GM23338 (cell line): ENCODE results near the gene PODN. TPM values are rescaled to one million over a fixed set of nuclear protein-coding genes. Genes with fewer than 3 reads are reported as not detected.

ENCODE experiments used
- ATAC-seq: fragments of 200-7000 bp; cut with Tn5 transposase; 3 replicates; pipeline ENCODE4 v1.9.1; 2020
- DNase-seq: peaks from one replicate; pipeline ENCODE4 v3.0.0-alpha.2; 2015; ENCODE audit warnings: low spot score
- H2AFZ ChIP-seq: fragments of 200-600 bp; sonication (generic); 2 replicates; pipeline ENCODE4 v1.8.0; 2016; ENCODE audit warnings: antibody characterized with exemption, mild to moderate bottlenecking, moderate library complexity
- H3F3A ChIP-seq: fragments of 200-600 bp; sonication (generic); replicated peaks from 2 replicates; pipeline ENCODE4 v1.8.0; 2017; ENCODE audit warnings: antibody characterized with exemption, mixed run types, low read depth
- H3K27ac ChIP-seq: fragments of 200-600 bp; sonication (generic); 2 replicates; pipeline ENCODE4 v1.6.1; 2016; ENCODE audit warnings: low read depth
- H3K27me3 ChIP-seq: fragments of 200-600 bp; sonication (generic); 2 replicates; pipeline ENCODE4 v1.8.0; 2016; ENCODE audit warnings: mild to moderate bottlenecking, mixed run types, moderate library complexity; ENCODE audit not compliant: insufficient read depth
- H3K36me3 ChIP-seq: fragments of 200-600 bp; sonication (generic); 2 replicates; pipeline ENCODE4 v1.8.0; 2016; ENCODE audit warnings: mild to moderate bottlenecking; ENCODE audit not compliant: insufficient read depth
- H3K4me1 ChIP-seq: fragments of 200-600 bp; sonication (generic); 2 replicates; pipeline ENCODE4 v1.8.0; 2016; ENCODE audit warnings: mild to moderate bottlenecking, moderate library complexity; ENCODE audit not compliant: insufficient read depth
- H3K4me2 ChIP-seq: fragments of 200-600 bp; sonication (generic); 2 replicates; pipeline ENCODE4 v1.7.1; 2017; ENCODE audit warnings: mixed run types
- H3K4me3 ChIP-seq: fragments of 200-600 bp; sonication (generic); 2 replicates; pipeline ENCODE4 v1.6.1; 2016; ENCODE audit warnings: mixed run types
- H3K79me2 ChIP-seq: fragments of 200-600 bp; sonication (generic); replicated peaks from 2 replicates; pipeline ENCODE4 v1.8.0; 2017; ENCODE audit warnings: mild to moderate bottlenecking; ENCODE audit not compliant: insufficient read depth
- H3K9me2 ChIP-seq: fragments of 200-600 bp; sonication (generic); 2 replicates; pipeline ENCODE4 v1.8.0; 2017; ENCODE audit not compliant: insufficient read depth
- H4K20me1 ChIP-seq: fragments of 200-600 bp; sonication (generic); replicated peaks from 2 replicates; pipeline ENCODE4 v1.8.0; 2017; ENCODE audit warnings: mild to moderate bottlenecking; ENCODE audit not compliant: insufficient read depth
- H3K27ac Mint-ChIP-seq: 2 replicates; pipeline ENCODE4 v1.8.0; 2020; ENCODE audit warnings: inconsistent platforms, mild to moderate bottlenecking, moderate library complexity, mixed read lengths
- H3K27me3 Mint-ChIP-seq: 3 replicates; pipeline ENCODE4 v1.8.0; 2022; ENCODE audit warnings: low read depth, mild to moderate bottlenecking, moderate library complexity, mixed read lengths, inconsistent platforms; ENCODE audit not compliant: insufficient read depth, poor library complexity
- H3K36me3 Mint-ChIP-seq: 3 replicates; pipeline ENCODE4 v1.8.0; 2021; ENCODE audit warnings: low read depth, mild to moderate bottlenecking, inconsistent platforms, moderate library complexity, mixed read lengths
- H3K4me1 Mint-ChIP-seq: 3 replicates; pipeline ENCODE4 v1.8.0; 2020; ENCODE audit warnings: mild to moderate bottlenecking, inconsistent platforms, mixed read lengths
- H3K4me3 Mint-ChIP-seq: 3 replicates; pipeline ENCODE4 v1.8.0; 2021; ENCODE audit warnings: moderate library complexity, mild to moderate bottlenecking, inconsistent platforms, mixed read lengths
- H3K9me3 Mint-ChIP-seq: 3 replicates; pipeline ENCODE4 v1.8.0; 2020; ENCODE audit warnings: moderate library complexity, mild to moderate bottlenecking, inconsistent platforms, mixed read lengths
- CREB1 ChIP-seq: fragments of 250-450 bp; sonication (Bioruptor Pico); IDR thresholded peaks from 2 replicates; pipeline ENCODE4 v1.5.0; 2020; ENCODE audit warnings: low read depth, mild to moderate bottlenecking, moderate library complexity
- EZH2 ChIP-seq: fragments of 200-600 bp; sonication (generic); IDR thresholded peaks from one replicate; pipeline ENCODE4 v1.8.0; 2017; ENCODE audit warnings: antibody characterized with exemption, mild to moderate bottlenecking, low read depth; ENCODE audit not compliant: unreplicated experiment
- EZH2phosphoT487 ChIP-seq: fragments of 200-600 bp; sonication (generic); IDR thresholded peaks from one replicate; pipeline ENCODE4 v1.8.1; 2018; ENCODE audit warnings: antibody characterized with exemption; ENCODE audit not compliant: unreplicated experiment
- JUNB ChIP-seq: IDR thresholded peaks from one replicate; pipeline ENCODE4 v1.6.1; 2016; ENCODE audit warnings: antibody characterized with exemption; ENCODE audit not compliant: unreplicated experiment
- NANOG ChIP-seq: IDR thresholded peaks from 2 replicates; pipeline ENCODE4 v1.6.1; 2016; ENCODE audit warnings: antibody characterized with exemption, borderline replicate concordance
- POLR2AphosphoS5 ChIP-seq: IDR thresholded peaks from 2 replicates; pipeline ENCODE4 v1.6.1; 2016; ENCODE audit warnings: antibody characterized with exemption, low read depth
- STAT1 ChIP-seq: IDR thresholded peaks from one replicate; pipeline ENCODE4 v1.6.1; 2016; ENCODE audit warnings: antibody characterized with exemption; ENCODE audit not compliant: unreplicated experiment
- ZNF114 ChIP-seq: fragments of 250-450 bp; sonication (Bioruptor Pico); IDR thresholded peaks from 2 replicates; pipeline ENCODE4 v1.5.0; 2020; ENCODE audit warnings: mild to moderate bottlenecking, moderate library complexity
- ZNF331 ChIP-seq: fragments of 250-450 bp; sonication (Bioruptor Pico); IDR thresholded peaks from 2 replicates; pipeline ENCODE4 v1.5.0; 2020; ENCODE audit warnings: low read depth, mild to moderate bottlenecking, moderate library complexity
- polyA plus RNA-seq: library from polyadenylated mRNA; unstranded; fragments of >200 nt; fragmentation: Nextera tagmentation; extraction: Ambion mirVana; gene quantifications from 2 replicates; pipeline ENCODE4 v1.2.1, GENCODE V29; 2016
- total RNA-seq: library from RNA; depleted of rRNA; stranded (reverse); fragments of >200 nt; shearing (Covaris generic); gene quantifications from 2 replicates; pipeline ENCODE4 v1.2.3, GENCODE V29; 2014
- TF ChIP-seq, protein P1 (sequence below): fragments of 250-450 bp; sonication (Bioruptor Pico); IDR thresholded peaks from 2 replicates; pipeline ENCODE4 v1.5.0; 2020; ENCODE audit warnings: mild to moderate bottlenecking, moderate library complexity
- TF ChIP-seq, protein P2 (sequence below): IDR thresholded peaks from 2 replicates; pipeline ENCODE4 v1.6.1; 2016; ENCODE audit warnings: antibody characterized with exemption
- TF ChIP-seq, protein P3 (sequence below): IDR thresholded peaks from one replicate; pipeline ENCODE4 v1.6.1; 2018; ENCODE audit warnings: antibody characterized with exemption; ENCODE audit not compliant: unreplicated experiment
- TF ChIP-seq, protein P4 (sequence below), 2 experiments: fragments of 200-600 bp in 1 of 2; sonication (generic) in 1 of 2; conservative IDR thresholded peaks; 2 replicates each; pipeline versions ENCODE4 v1.5.1 to v1.6.1; 2016 to 2017; ENCODE audit warnings: antibody characterized with exemption in 2 of 2, low read depth in 2 of 2, mild to moderate bottlenecking in 2 of 2, moderate library complexity in 1 of 2

Gene PODN
- total and polyA plus RNA-seq, 2 experiments from 2014 or later = 0.16 to 0.24 TPM

DNA sequence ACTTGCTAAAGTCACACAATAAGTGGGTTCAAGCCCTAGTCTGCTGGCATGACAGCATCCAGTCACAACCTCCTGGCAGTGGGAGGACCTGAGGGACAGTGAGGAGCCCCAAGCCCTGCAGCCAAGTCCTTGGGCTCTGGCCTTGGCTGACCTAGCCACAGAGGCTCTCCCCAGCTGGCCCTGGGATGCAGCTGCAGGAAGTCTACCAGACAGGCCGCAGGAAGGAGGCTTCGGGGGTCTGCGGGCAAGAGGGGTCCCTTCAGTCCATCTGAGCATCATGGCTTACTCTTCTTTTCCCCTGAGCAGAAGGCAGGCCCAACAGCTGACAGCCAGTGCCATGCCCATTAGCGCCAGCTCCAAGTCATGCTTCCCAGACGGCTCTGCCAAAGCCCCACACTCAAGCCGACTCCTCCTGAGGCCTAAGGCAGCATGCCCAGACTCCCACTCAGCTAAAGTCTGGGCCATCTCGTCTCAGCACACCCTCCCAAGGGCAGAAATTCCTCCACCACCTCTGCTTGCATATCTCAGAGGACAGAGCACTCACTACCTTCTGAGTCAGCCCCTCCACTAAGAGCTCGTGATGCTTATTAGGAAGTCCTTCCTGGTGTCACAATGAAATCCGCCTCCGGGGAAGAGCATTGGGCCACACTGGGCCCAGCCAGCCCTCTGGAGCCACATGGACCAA lies 60.3 kb downstream of the PODN start:
- Histone ChIP-seq H3K27ac (no peak overlapping the region), H4K20me1 (no peaks in the 10 kb centered on the region), H3K9me2 (no peaks in the 10 kb centered on the region), H3K79me2 (no peaks in the 10 kb centered on the region), H3F3A (no peaks in the 10 kb centered on the region), H3K4me2 (no peak overlapping the region), H3K36me3 (no peaks in the 10 kb centered on the region), H3K4me3 (no peak overlapping the region), H3K4me1 (peaks cover 4% of the 10 kb centered on the region; the same call in 1 of the 2 replicates), H2AFZ (no peak overlapping the region), H3K27me3 (no peaks in the 10 kb centered on the region)
- no peaks in the 10 kb centered on the region for H3K9me3 Mint-ChIP-seq
- DNase-seq (no peak), ATAC-seq (no peak)
- H3K4me1 Mint-ChIP-seq = peaks cover 27% of the 10 kb centered on the region
- no peak overlapping the region for H3K4me3 Mint-ChIP-seq
- peaks cover 3% of the 10 kb centered on the region; the same call in 1 of the 3 replicates for H3K36me3 Mint-ChIP-seq
- H3K27ac Mint-ChIP-seq = no peak overlapping the region
- H3K27me3 Mint-ChIP-seq = peaks cover 11% of the 10 kb centered on the region
- TF ChIP-seq POLR2AphosphoS5 (no peak), STAT1 (no peak), CREB1 (no peak), EZH2 (no peak), EZH2phosphoT487 (no peak), NANOG (no peak), ZNF114 (no peak), JUNB (no peak), ZNF331 (no peak)
- TF ChIP-seq, protein P1, sequence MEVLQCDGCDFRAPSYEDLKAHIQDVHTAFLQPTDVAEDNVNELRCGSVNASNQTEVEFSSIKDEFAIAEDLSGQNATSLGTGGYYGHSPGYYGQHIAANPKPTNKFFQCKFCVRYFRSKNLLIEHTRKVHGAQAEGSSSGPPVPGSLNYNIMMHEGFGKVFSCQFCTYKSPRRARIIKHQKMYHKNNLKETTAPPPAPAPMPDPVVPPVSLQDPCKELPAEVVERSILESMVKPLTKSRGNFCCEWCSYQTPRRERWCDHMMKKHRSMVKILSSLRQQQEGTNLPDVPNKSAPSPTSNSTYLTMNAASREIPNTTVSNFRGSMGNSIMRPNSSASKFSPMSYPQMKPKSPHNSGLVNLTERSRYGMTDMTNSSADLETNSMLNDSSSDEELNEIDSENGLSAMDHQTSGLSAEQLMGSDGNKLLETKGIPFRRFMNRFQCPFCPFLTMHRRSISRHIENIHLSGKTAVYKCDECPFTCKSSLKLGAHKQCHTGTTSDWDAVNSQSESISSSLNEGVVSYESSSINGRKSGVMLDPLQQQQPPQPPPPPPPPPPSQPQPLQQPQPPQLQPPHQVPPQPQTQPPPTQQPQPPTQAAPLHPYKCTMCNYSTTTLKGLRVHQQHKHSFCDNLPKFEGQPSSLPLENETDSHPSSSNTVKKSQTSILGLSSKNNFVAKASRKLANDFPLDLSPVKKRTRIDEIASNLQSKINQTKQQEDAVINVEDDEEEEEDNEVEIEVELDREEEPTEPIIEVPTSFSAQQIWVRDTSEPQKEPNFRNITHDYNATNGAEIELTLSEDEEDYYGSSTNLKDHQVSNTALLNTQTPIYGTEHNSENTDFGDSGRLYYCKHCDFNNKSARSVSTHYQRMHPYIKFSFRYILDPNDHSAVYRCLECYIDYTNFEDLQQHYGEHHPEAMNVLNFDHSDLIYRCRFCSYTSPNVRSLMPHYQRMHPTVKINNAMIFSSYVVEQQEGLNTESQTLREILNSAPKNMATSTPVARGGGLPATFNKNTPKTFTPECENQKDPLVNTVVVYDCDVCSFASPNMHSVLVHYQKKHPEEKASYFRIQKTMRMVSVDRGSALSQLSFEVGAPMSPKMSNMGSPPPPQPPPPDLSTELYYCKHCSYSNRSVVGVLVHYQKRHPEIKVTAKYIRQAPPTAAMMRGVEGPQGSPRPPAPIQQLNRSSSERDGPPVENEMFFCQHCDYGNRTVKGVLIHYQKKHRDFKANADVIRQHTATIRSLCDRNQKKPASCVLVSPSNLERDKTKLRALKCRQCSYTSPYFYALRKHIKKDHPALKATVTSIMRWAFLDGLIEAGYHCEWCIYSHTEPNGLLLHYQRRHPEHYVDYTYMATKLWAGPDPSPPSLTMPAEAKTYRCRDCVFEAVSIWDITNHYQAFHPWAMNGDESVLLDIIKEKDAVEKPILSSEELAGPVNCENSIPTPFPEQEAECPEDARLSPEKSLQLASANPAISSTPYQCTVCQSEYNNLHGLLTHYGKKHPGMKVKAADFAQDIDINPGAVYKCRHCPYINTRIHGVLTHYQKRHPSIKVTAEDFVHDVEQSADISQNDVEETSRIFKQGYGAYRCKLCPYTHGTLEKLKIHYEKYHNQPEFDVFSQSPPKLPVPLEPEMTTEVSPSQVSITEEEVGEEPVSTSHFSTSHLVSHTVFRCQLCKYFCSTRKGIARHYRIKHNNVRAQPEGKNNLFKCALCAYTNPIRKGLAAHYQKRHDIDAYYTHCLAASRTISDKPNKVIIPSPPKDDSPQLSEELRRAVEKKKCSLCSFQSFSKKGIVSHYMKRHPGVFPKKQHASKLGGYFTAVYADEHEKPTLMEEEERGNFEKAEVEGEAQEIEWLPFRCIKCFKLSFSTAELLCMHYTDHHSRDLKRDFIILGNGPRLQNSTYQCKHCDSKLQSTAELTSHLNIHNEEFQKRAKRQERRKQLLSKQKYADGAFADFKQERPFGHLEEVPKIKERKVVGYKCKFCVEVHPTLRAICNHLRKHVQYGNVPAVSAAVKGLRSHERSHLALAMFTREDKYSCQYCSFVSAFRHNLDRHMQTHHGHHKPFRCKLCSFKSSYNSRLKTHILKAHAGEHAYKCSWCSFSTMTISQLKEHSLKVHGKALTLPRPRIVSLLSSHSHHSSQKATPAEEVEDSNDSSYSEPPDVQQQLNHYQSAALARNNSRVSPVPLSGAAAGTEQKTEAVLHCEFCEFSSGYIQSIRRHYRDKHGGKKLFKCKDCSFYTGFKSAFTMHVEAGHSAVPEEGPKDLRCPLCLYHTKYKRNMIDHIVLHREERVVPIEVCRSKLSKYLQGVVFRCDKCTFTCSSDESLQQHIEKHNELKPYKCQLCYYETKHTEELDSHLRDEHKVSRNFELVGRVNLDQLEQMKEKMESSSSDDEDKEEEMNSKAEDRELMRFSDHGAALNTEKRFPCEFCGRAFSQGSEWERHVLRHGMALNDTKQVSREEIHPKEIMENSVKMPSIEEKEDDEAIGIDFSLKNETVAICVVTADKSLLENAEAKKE = no peak
- TF ChIP-seq, protein P2, sequence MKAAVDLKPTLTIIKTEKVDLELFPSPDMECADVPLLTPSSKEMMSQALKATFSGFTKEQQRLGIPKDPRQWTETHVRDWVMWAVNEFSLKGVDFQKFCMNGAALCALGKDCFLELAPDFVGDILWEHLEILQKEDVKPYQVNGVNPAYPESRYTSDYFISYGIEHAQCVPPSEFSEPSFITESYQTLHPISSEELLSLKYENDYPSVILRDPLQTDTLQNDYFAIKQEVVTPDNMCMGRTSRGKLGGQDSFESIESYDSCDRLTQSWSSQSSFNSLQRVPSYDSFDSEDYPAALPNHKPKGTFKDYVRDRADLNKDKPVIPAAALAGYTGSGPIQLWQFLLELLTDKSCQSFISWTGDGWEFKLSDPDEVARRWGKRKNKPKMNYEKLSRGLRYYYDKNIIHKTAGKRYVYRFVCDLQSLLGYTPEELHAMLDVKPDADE = no peak
- TF ChIP-seq, protein P3, sequence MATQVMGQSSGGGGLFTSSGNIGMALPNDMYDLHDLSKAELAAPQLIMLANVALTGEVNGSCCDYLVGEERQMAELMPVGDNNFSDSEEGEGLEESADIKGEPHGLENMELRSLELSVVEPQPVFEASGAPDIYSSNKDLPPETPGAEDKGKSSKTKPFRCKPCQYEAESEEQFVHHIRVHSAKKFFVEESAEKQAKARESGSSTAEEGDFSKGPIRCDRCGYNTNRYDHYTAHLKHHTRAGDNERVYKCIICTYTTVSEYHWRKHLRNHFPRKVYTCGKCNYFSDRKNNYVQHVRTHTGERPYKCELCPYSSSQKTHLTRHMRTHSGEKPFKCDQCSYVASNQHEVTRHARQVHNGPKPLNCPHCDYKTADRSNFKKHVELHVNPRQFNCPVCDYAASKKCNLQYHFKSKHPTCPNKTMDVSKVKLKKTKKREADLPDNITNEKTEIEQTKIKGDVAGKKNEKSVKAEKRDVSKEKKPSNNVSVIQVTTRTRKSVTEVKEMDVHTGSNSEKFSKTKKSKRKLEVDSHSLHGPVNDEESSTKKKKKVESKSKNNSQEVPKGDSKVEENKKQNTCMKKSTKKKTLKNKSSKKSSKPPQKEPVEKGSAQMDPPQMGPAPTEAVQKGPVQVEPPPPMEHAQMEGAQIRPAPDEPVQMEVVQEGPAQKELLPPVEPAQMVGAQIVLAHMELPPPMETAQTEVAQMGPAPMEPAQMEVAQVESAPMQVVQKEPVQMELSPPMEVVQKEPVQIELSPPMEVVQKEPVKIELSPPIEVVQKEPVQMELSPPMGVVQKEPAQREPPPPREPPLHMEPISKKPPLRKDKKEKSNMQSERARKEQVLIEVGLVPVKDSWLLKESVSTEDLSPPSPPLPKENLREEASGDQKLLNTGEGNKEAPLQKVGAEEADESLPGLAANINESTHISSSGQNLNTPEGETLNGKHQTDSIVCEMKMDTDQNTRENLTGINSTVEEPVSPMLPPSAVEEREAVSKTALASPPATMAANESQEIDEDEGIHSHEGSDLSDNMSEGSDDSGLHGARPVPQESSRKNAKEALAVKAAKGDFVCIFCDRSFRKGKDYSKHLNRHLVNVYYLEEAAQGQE = no peak
- TF ChIP-seq, protein P4, sequence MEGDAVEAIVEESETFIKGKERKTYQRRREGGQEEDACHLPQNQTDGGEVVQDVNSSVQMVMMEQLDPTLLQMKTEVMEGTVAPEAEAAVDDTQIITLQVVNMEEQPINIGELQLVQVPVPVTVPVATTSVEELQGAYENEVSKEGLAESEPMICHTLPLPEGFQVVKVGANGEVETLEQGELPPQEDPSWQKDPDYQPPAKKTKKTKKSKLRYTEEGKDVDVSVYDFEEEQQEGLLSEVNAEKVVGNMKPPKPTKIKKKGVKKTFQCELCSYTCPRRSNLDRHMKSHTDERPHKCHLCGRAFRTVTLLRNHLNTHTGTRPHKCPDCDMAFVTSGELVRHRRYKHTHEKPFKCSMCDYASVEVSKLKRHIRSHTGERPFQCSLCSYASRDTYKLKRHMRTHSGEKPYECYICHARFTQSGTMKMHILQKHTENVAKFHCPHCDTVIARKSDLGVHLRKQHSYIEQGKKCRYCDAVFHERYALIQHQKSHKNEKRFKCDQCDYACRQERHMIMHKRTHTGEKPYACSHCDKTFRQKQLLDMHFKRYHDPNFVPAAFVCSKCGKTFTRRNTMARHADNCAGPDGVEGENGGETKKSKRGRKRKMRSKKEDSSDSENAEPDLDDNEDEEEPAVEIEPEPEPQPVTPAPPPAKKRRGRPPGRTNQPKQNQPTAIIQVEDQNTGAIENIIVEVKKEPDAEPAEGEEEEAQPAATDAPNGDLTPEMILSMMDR (conservative IDR thresholded peaks at IDR 0.05; ENCODE audit: low read depth in 2 of 2) = no peak
